WTC11 (cell line): ENCODE results near the gene NES. TPM values are rescaled to one million over a fixed set of nuclear protein-coding genes. Genes with fewer than 3 reads are reported as not detected.

Experiments
- ATAC-seq: fragments of 200-7000 bp; cut with Tn5 transposase; 2 replicates; pipeline ENCODE4 v1.10.0; 2021; ENCODE audit warnings: mild to moderate bottlenecking, moderate library complexity
- CTCF ChIA-PET: fragments of 300-600 bp; sonication (Branson Sonifier 250); formaldehyde crosslinking; loops from one replicate; lab custom pipeline; 2021; ENCODE audit warnings: antibody characterized with exemption; lab: Charles Lee
- POLR2A ChIA-PET: fragments of 350-600 bp; sonication (Branson Sonifier 250); formaldehyde crosslinking; loops from one replicate; lab custom pipeline; 2021; ENCODE audit warnings: antibody characterized with exemption; lab: Charles Lee
- DNase-seq: peaks from one replicate; pipeline ENCODE4 v3.0.0; 2021; ENCODE audit warnings: low spot score
- H3K27ac Mint-ChIP-seq: 2 replicates; pipeline ENCODE4 v1.8.0; 2021; ENCODE audit warnings: mixed read lengths
- H3K27me3 Mint-ChIP-seq: 2 replicates; pipeline ENCODE4 v1.8.0; 2021; ENCODE audit warnings: low read depth, mild to moderate bottlenecking, moderate library complexity, mixed read lengths
- H3K36me3 Mint-ChIP-seq: 2 replicates; pipeline ENCODE4 v1.8.0; 2021; ENCODE audit warnings: mixed read lengths
- H3K4me1 Mint-ChIP-seq: 2 replicates; pipeline ENCODE4 v1.8.0; 2022; ENCODE audit warnings: mixed read lengths
- H3K4me3 Mint-ChIP-seq: 2 replicates; pipeline ENCODE4 v1.8.0; 2021; ENCODE audit warnings: mild to moderate bottlenecking, moderate library complexity, mixed read lengths
- H3K9me3 Mint-ChIP-seq: 2 replicates; pipeline ENCODE4 v1.8.0; 2021; ENCODE audit warnings: mixed read lengths
- ATF1 ChIP-seq: sonication (generic); formaldehyde crosslinking; IDR thresholded peaks from 2 replicates; pipeline ENCODE4 v1.8.1; 2023; ENCODE audit warnings: mild to moderate bottlenecking, moderate library complexity, missing genetic modification reagents
- CREB1 ChIP-seq: sonication (generic); formaldehyde crosslinking; IDR thresholded peaks from 2 replicates; pipeline ENCODE4 v1.8.0; 2023; ENCODE audit warnings: mild to moderate bottlenecking, missing genetic modification reagents
- EMX1 ChIP-seq: fragments of 250-450 bp; sonication (Bioruptor Pico); IDR thresholded peaks from 2 replicates; pipeline ENCODE4 v1.8.0; 2021; ENCODE audit warnings: mild to moderate bottlenecking
- MXD4 ChIP-seq: fragments of 250-450 bp; sonication (Bioruptor Pico); IDR thresholded peaks from 2 replicates; pipeline ENCODE4 v1.8.0; 2021; ENCODE audit warnings: mild to moderate bottlenecking, moderate library complexity, borderline replicate concordance
- MYBL2 ChIP-seq: sonication (generic); formaldehyde crosslinking; IDR thresholded peaks from 2 replicates; pipeline ENCODE4 v1.8.1; 2023; ENCODE audit warnings: mild to moderate bottlenecking, moderate library complexity, missing genetic modification reagents
- NR1H2 ChIP-seq: sonication (generic); formaldehyde crosslinking; IDR thresholded peaks from 2 replicates; pipeline ENCODE4 v1.9.0; 2021; ENCODE audit warnings: mild to moderate bottlenecking, moderate library complexity, missing genetic modification reagents
- NR3C1 ChIP-seq: sonication (generic); formaldehyde crosslinking; conservative IDR thresholded peaks from 2 replicates; pipeline ENCODE4 v1.8.1; 2023; ENCODE audit warnings: low read depth, mild to moderate bottlenecking, missing genetic modification reagents
- PRRX2 ChIP-seq: fragments of 250-450 bp; sonication (Bioruptor Pico); IDR thresholded peaks from 2 replicates; pipeline ENCODE4 v1.8.0; 2021; ENCODE audit warnings: mild to moderate bottlenecking
- RELA ChIP-seq: sonication (generic); formaldehyde crosslinking; IDR thresholded peaks from 2 replicates; pipeline ENCODE4 v1.8.1; 2022; ENCODE audit warnings: missing genetic modification reagents, mild to moderate bottlenecking, borderline replicate concordance
- TEAD1 ChIP-seq: sonication (generic); formaldehyde crosslinking; IDR thresholded peaks from 2 replicates; pipeline ENCODE4 v1.8.0; 2022; ENCODE audit warnings: mild to moderate bottlenecking, missing genetic modification reagents
- TP53 ChIP-seq: sonication (generic); formaldehyde crosslinking; IDR thresholded peaks from 2 replicates; pipeline ENCODE4 v1.8.1; 2023; ENCODE audit warnings: mild to moderate bottlenecking, missing genetic modification reagents
- total RNA-seq: library from RNA; stranded (reverse); gene quantifications from 3 replicates; pipeline ENCODE4 v1.2.3, GENCODE V29; 2021
- TF ChIP-seq, protein P1 (sequence below): sonication (generic); formaldehyde crosslinking; conservative IDR thresholded peaks from 2 replicates; pipeline ENCODE4 v1.8.1; 2023; ENCODE audit warnings: mild to moderate bottlenecking, low read depth, missing genetic modification reagents, moderate library complexity
- TF ChIP-seq, protein P2 (sequence below): sonication (generic); formaldehyde crosslinking; IDR thresholded peaks from 2 replicates; pipeline ENCODE4 v1.8.1; 2023; ENCODE audit warnings: mild to moderate bottlenecking, missing genetic modification reagents
- TF ChIP-seq, protein P3 (sequence below): fragments of 250-450 bp; sonication (Bioruptor Pico); IDR thresholded peaks from 2 replicates; pipeline ENCODE4 v1.9.0; 2021; ENCODE audit warnings: mild to moderate bottlenecking
- TF ChIP-seq, protein P4 (sequence below): sonication (generic); formaldehyde crosslinking; IDR thresholded peaks from 2 replicates; pipeline ENCODE4 v1.8.1; 2022; ENCODE audit warnings: low read depth, missing genetic modification reagents, borderline replicate concordance
- TF ChIP-seq, protein P5 (sequence below): sonication (generic); formaldehyde crosslinking; IDR thresholded peaks from 2 replicates; pipeline ENCODE4 v1.8.0; 2022; ENCODE audit warnings: mild to moderate bottlenecking, missing genetic modification reagents
- TF ChIP-seq, protein P6 (sequence below): sonication (generic); formaldehyde crosslinking; IDR thresholded peaks from 2 replicates; pipeline ENCODE4 v1.8.1; 2022; ENCODE audit warnings: missing genetic modification reagents, borderline replicate concordance
- TF ChIP-seq, protein P7 (sequence below): sonication (generic); formaldehyde crosslinking; IDR thresholded peaks from 2 replicates; pipeline ENCODE4 v1.8.1; 2023; ENCODE audit warnings: mild to moderate bottlenecking, moderate library complexity, missing genetic modification reagents

NES gene
- total RNA-seq, 1 experiment from 2014 or later = 127 TPM

DNA sequence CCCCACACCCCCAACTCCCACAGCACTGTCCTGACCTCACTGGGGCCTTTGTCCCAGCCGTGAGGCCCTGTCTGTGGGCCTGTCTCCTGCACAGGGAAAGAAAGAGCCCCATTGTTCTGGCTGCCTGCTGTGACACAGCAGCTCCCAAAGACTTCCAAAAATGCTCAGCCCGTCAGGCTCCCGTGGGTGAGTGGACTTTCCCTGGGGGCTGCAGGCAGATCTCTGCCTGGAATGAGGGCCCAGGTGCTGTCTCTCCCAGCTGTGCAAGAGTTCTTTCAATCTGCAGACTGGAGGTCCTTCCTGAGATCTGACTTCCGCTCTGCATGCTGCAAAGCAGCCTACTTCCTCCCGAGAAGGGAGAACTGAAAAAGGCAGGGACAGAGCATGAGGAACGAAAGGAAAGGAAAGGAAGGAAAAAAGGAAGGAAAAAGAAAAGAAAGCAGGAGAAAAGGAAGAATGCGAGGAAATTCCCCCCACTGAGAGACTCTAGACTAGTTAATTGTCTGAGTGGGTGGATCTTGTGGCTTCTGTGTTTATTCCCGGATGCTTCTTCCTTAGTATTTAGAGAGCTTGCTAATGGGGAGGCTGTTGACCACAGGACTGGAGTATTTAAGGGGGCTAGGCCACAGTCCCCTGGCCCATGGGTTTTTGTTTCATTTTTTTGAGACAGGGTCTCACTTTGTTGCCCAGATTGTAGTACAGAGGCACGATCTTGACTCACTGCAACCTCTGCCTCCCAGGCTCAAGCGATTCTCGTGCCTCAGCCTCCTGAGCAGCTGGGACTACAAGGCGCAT lies 15.0 kb downstream of the NES start (continued):
- TF ChIP-seq, protein P1, sequence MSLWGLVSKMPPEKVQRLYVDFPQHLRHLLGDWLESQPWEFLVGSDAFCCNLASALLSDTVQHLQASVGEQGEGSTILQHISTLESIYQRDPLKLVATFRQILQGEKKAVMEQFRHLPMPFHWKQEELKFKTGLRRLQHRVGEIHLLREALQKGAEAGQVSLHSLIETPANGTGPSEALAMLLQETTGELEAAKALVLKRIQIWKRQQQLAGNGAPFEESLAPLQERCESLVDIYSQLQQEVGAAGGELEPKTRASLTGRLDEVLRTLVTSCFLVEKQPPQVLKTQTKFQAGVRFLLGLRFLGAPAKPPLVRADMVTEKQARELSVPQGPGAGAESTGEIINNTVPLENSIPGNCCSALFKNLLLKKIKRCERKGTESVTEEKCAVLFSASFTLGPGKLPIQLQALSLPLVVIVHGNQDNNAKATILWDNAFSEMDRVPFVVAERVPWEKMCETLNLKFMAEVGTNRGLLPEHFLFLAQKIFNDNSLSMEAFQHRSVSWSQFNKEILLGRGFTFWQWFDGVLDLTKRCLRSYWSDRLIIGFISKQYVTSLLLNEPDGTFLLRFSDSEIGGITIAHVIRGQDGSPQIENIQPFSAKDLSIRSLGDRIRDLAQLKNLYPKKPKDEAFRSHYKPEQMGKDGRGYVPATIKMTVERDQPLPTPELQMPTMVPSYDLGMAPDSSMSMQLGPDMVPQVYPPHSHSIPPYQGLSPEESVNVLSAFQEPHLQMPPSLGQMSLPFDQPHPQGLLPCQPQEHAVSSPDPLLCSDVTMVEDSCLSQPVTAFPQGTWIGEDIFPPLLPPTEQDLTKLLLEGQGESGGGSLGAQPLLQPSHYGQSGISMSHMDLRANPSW (CRISPR knock-in tag) = no peak
- TF ChIP-seq, protein P2, sequence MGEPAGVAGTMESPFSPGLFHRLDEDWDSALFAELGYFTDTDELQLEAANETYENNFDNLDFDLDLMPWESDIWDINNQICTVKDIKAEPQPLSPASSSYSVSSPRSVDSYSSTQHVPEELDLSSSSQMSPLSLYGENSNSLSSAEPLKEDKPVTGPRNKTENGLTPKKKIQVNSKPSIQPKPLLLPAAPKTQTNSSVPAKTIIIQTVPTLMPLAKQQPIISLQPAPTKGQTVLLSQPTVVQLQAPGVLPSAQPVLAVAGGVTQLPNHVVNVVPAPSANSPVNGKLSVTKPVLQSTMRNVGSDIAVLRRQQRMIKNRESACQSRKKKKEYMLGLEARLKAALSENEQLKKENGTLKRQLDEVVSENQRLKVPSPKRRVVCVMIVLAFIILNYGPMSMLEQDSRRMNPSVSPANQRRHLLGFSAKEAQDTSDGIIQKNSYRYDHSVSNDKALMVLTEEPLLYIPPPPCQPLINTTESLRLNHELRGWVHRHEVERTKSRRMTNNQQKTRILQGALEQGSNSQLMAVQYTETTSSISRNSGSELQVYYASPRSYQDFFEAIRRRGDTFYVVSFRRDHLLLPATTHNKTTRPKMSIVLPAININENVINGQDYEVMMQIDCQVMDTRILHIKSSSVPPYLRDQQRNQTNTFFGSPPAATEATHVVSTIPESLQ (CRISPR knock-in tag) = no peak
- no peak for TF ChIP-seq CREB1 (CRISPR knock-in tag)

DNA sequence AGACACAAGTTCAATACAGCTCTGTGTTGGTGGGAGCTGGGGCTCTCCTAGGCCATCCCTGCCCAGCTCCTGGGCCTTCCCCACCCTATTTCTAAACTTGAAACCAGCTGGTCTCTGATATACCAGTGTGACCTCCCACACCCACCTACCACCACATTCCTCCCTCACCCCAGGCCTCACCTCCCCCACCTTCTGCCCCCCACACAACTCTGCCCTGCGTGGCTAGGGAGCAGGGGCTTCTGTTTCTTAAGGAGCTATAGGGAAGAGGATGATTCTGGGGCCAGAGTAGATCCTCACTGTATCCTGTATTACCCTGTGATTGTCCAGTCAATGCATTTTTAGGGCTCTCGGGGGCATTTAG lies 16.5 kb downstream of the NES start:
- no peak for DNase-seq
- CTCF ChIA-PET = interaction anchor here (0.6 to 12.6 kb wide), 12 partner anchors 8 to 259 kb away, joined by 3 to 437 read pairs (median 25); partner anchors contain the start of genes BCAN, CRABP2, HAPLN2 and NES
- ATAC-seq = no peak

More for the DNA sequence above, 16.5 kb downstream of the NES start:
- Mint-ChIP-seq H3K9me3 (no peaks in the 10 kb centered on the region), H3K4me3 (peak overlapping the region; percentile 26; the same call in 1 of the 2 replicates), H3K27me3 (peaks cover 41% of the 10 kb centered on the region), H3K36me3 (no peaks in the 10 kb centered on the region), H3K4me1 (peaks cover 84% of the 10 kb centered on the region), H3K27ac (peak overlapping the region; percentile 99)
- no peak for TF ChIP-seq EMX1
- TF ChIP-seq, protein P3, sequence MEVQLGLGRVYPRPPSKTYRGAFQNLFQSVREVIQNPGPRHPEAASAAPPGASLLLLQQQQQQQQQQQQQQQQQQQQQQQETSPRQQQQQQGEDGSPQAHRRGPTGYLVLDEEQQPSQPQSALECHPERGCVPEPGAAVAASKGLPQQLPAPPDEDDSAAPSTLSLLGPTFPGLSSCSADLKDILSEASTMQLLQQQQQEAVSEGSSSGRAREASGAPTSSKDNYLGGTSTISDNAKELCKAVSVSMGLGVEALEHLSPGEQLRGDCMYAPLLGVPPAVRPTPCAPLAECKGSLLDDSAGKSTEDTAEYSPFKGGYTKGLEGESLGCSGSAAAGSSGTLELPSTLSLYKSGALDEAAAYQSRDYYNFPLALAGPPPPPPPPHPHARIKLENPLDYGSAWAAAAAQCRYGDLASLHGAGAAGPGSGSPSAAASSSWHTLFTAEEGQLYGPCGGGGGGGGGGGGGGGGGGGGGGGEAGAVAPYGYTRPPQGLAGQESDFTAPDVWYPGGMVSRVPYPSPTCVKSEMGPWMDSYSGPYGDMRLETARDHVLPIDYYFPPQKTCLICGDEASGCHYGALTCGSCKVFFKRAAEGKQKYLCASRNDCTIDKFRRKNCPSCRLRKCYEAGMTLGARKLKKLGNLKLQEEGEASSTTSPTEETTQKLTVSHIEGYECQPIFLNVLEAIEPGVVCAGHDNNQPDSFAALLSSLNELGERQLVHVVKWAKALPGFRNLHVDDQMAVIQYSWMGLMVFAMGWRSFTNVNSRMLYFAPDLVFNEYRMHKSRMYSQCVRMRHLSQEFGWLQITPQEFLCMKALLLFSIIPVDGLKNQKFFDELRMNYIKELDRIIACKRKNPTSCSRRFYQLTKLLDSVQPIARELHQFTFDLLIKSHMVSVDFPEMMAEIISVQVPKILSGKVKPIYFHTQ = no peak
- TF ChIP-seq, protein P4, sequence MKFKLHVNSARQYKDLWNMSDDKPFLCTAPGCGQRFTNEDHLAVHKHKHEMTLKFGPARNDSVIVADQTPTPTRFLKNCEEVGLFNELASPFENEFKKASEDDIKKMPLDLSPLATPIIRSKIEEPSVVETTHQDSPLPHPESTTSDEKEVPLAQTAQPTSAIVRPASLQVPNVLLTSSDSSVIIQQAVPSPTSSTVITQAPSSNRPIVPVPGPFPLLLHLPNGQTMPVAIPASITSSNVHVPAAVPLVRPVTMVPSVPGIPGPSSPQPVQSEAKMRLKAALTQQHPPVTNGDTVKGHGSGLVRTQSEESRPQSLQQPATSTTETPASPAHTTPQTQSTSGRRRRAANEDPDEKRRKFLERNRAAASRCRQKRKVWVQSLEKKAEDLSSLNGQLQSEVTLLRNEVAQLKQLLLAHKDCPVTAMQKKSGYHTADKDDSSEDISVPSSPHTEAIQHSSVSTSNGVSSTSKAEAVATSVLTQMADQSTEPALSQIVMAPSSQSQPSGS (CRISPR knock-in tag) = no peak
- TF ChIP-seq MYBL2 (CRISPR knock-in tag) = no peak
- TF ChIP-seq PRRX2 = no peak
- no peak for TF ChIP-seq NR3C1 (CRISPR knock-in tag)
- TF ChIP-seq, protein P5, sequence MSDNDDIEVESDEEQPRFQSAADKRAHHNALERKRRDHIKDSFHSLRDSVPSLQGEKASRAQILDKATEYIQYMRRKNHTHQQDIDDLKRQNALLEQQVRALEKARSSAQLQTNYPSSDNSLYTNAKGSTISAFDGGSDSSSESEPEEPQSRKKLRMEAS = no peak
- TF ChIP-seq TEAD1 (CRISPR knock-in tag) = no peak
- TF ChIP-seq, protein P6, sequence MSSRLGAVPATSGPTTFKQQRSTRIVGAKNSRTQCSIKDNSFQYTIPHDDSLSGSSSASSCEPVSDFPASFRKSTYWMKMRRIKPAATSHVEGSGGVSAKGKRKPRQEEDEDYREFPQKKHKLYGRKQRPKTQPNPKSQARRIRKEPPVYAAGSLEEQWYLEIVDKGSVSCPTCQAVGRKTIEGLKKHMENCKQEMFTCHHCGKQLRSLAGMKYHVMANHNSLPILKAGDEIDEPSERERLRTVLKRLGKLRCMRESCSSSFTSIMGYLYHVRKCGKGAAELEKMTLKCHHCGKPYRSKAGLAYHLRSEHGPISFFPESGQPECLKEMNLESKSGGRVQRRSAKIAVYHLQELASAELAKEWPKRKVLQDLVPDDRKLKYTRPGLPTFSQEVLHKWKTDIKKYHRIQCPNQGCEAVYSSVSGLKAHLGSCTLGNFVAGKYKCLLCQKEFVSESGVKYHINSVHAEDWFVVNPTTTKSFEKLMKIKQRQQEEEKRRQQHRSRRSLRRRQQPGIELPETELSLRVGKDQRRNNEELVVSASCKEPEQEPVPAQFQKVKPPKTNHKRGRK (CRISPR knock-in tag) = no peak
- no peak for TF ChIP-seq ATF1 (CRISPR knock-in tag)
- TF ChIP-seq, protein P7, sequence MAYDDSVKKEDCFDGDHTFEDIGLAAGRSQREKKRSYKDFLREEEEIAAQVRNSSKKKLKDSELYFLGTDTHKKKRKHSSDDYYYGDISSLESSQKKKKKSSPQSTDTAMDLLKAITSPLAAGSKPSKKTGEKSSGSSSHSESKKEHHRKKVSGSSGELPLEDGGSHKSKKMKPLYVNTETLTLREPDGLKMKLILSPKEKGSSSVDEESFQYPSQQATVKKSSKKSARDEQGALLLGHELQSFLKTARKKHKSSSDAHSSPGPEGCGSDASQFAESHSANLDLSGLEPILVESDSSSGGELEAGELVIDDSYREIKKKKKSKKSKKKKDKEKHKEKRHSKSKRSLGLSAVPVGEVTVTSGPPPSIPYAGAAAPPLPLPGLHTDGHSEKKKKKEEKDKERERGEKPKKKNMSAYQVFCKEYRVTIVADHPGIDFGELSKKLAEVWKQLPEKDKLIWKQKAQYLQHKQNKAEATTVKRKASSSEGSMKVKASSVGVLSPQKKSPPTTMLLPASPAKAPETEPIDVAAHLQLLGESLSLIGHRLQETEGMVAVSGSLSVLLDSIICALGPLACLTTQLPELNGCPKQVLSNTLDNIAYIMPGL (CRISPR knock-in tag) = no peak
- TF ChIP-seq MXD4 = no peak
- TF ChIP-seq NR1H2 (CRISPR knock-in tag) = no peak
- no peak for TF ChIP-seq TP53 (CRISPR knock-in tag)
- no peak for TF ChIP-seq RELA (CRISPR knock-in tag)
- POLR2A ChIA-PET = interaction anchor here (0.6 to 8.2 kb wide), 6 partner anchors 10 to 263 kb away, joined by 4 to 150 read pairs (median 6); partner anchors contain the start of genes BCAN and NES
